Suppressor macrophage treated with lipopolysaccharide for 4 hours (primary cell): ENCODE results near the gene CCDC201.
"Not testable (repeated sequence)": the region's sequence is repeated elsewhere in the genome, so short reads cannot be mapped to it uniquely, and the experiment has no call there.

Source experiments
- DNase-seq: peaks from one replicate; pipeline ENCODE4 v3.0.0-alpha.2; 2020

The CCDC201 gene

GRCh38 chr7:45872116-45873034, 507 bp downstream of the CCDC201 start:
- DNase-seq, result no peak

- DNase-seq, result no peak
Measured at GRCh38 chr7:45869426-45869825, 3.5 kb downstream of the CCDC201 start.

GRCh38 chr7:45867471-45867870, 5.4 kb downstream of the CCDC201 start:
- no peak for DNase-seq

- DNase-seq, result no peak
Measured at GRCh38 chr7:45865594-45866410, 7.1 kb downstream of the CCDC201 start.

- DNase-seq, result no peak
Measured at GRCh38 chr7:45863715-45864114, 9.2 kb downstream of the CCDC201 start.

GRCh38 chr7:45856888-45857287, 16.0 kb downstream of the CCDC201 start:
- DNase-seq, result not testable (repeated sequence)

GRCh38 chr7:45855680-45856079, 17.2 kb downstream of the CCDC201 start:
- DNase-seq, result not testable (repeated sequence)

- not testable (repeated sequence) for DNase-seq
Measured at GRCh38 chr7:45853491-45853890, 19.4 kb downstream of the CCDC201 start.

- not testable (repeated sequence) for DNase-seq
Measured at GRCh38 chr7:45852984-45853383, 19.9 kb downstream of the CCDC201 start.

- DNase-seq, result not testable (repeated sequence)
Measured at GRCh38 chr7:45848734-45849133, 24.1 kb downstream of the CCDC201 start.

- not testable (repeated sequence) for DNase-seq
Measured at GRCh38 chr7:45846536-45846935, 26.3 kb downstream of the CCDC201 start.

- DNase-seq, result not testable (repeated sequence)
Measured at GRCh38 chr7:45841926-45842717, 30.8 kb downstream of the CCDC201 start.

- DNase-seq, result not testable (repeated sequence)
Measured at GRCh38 chr7:45838852-45839251, 34.0 kb downstream of the CCDC201 start.

GRCh38 chr7:45832433-45833177, 40.3 kb downstream of the CCDC201 start:
- not testable (repeated sequence) for DNase-seq

- not testable (repeated sequence) for DNase-seq
Measured at GRCh38 chr7:45829846-45830245, 43.0 kb downstream of the CCDC201 start.

GRCh38 chr7:45827731-45828130, 45.2 kb downstream of the CCDC201 start:
- DNase-seq, result not testable (repeated sequence)

- DNase-seq, result not testable (repeated sequence)
Measured at GRCh38 chr7:45826550-45826949, 46.3 kb downstream of the CCDC201 start.

GRCh38 chr7:45818763-45819162, 54.1 kb downstream of the CCDC201 start:
- DNase-seq, result not testable (repeated sequence)

- DNase-seq, result not testable (repeated sequence)
Measured at GRCh38 chr7:45817913-45818312, 55.0 kb downstream of the CCDC201 start.

- DNase-seq, result not testable (repeated sequence)
Measured at GRCh38 chr7:45817016-45817415, 55.9 kb downstream of the CCDC201 start.

- not testable (repeated sequence) for DNase-seq
Measured at GRCh38 chr7:45814216-45815118, 58.4 kb downstream of the CCDC201 start.
